Measurements from ENCODE around the gene PIBF1.

The PIBF1 gene

DNA sequence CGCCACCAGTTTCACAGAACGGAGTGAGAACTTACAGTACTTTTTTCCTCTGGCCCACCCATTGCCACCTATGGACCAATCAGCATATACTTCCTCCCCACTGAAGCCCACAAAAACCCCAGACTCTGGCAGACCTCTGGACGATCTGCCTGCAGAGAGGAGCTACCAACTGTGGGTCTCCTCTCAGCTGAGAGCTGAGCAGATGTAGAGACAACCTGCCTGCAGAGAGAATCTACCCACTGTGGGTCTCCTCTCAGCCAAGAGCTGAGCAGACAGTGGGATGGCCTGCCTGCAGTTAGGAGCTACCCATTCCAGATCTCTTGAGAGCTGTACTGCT is 69.7 kb downstream of the PIBF1 start:
- TF ChIP-seq, protein P1, sequence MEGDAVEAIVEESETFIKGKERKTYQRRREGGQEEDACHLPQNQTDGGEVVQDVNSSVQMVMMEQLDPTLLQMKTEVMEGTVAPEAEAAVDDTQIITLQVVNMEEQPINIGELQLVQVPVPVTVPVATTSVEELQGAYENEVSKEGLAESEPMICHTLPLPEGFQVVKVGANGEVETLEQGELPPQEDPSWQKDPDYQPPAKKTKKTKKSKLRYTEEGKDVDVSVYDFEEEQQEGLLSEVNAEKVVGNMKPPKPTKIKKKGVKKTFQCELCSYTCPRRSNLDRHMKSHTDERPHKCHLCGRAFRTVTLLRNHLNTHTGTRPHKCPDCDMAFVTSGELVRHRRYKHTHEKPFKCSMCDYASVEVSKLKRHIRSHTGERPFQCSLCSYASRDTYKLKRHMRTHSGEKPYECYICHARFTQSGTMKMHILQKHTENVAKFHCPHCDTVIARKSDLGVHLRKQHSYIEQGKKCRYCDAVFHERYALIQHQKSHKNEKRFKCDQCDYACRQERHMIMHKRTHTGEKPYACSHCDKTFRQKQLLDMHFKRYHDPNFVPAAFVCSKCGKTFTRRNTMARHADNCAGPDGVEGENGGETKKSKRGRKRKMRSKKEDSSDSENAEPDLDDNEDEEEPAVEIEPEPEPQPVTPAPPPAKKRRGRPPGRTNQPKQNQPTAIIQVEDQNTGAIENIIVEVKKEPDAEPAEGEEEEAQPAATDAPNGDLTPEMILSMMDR (IDR thresholded peaks at IDR 0.05): no peak
- no peak overlapping the region for H3K27ac ChIP-seq
- no peaks in the 10 kb centered on the region for H3K79me2 ChIP-seq
- H2AFZ ChIP-seq: no peak overlapping the region
- no peaks in the 10 kb centered on the region for H3K9me3 ChIP-seq (ENCODE audit: control insufficient read depth, low read length)
- no peaks in the 10 kb centered on the region for H3K4me1 ChIP-seq
- no peak overlapping the region for H3K9ac ChIP-seq
- no peaks in the 10 kb centered on the region for H3K27me3 ChIP-seq (ENCODE audit: control insufficient read depth, insufficient read depth, low read length)
- H3K36me3 ChIP-seq (ENCODE audit: control insufficient read depth, insufficient read depth, low read length): no peaks in the 10 kb centered on the region
- no peak overlapping the region for H3K4me2 ChIP-seq (ENCODE audit: low read length)
- no peak overlapping the region for H3K4me3 ChIP-seq (ENCODE audit: low read depth, low read length)

DNA sequence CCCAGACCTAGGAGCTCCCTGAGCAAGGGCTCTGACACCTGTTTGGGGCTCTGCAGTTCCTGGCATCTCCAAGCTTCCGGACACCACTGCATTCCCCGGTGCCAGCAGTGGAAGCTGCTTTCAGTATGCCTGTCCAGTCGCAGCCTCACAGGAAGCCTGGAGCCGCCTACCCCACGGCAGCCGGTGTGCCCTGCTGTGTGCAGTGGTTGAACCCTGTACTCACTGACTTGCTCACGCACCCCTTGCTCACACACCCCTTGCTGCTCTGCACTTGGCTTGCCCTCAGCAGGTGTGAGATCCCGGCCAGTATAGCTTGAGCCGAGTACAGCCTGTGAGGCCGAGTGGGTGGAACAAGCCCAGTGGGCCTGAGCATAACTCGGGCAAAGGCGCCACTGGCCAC is 70.3 kb downstream of the PIBF1 start:
- TF ChIP-seq, protein P1 (IDR thresholded peaks at IDR 0.05): no peak

DNA sequence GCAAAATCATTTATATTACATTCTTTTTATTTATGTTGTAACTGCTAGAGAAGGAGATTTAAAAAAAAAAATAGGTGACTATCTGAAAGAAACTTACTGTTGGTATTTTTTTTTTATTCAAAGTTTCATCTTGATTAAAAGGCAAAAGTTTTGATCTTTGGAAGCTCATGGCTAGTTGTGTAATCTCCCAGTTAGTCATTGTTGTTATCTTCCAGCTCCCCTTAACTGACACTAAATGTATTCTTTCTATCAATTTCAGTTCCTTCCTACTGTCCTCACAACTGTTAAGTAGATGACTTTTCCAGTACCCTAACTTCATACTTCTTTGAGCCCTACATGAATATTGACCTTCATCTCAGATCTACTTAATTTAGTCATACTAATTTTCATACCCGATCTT is 71.1 kb downstream of the PIBF1 start:
- Histone ChIP-seq H3K4me1 (no peaks in the 10 kb centered on the region), H2AFZ (no peak overlapping the region), H3K36me3 (ENCODE audit: control insufficient read depth, insufficient read depth, low read length) (no peaks in the 10 kb centered on the region), H3K4me2 (ENCODE audit: low read length) (no peak overlapping the region), H3K4me3 (ENCODE audit: low read depth, low read length) (no peak overlapping the region), H3K27me3 (ENCODE audit: control insufficient read depth, insufficient read depth, low read length) (no peaks in the 10 kb centered on the region), H3K79me2 (no peaks in the 10 kb centered on the region), H3K9me3 (ENCODE audit: control insufficient read depth, low read length) (no peaks in the 10 kb centered on the region), H3K9ac (no peak overlapping the region), H3K27ac (no peak overlapping the region)
- TF ChIP-seq, protein P1 (IDR thresholded peaks at IDR 0.05): no peak

More for the DNA sequence above, 70.3 kb downstream of the PIBF1 start:
- H3K4me3 ChIP-seq (ENCODE audit: low read depth, low read length): no peak overlapping the region
- H3K9me3 ChIP-seq (ENCODE audit: control insufficient read depth, low read length): no peaks in the 10 kb centered on the region
- no peaks in the 10 kb centered on the region for H3K79me2 ChIP-seq
- H3K9ac ChIP-seq: no peak overlapping the region
- H3K27ac ChIP-seq: no peak overlapping the region
- H3K4me1 ChIP-seq: no peaks in the 10 kb centered on the region
- H3K4me2 ChIP-seq (ENCODE audit: low read length): no peak overlapping the region
- no peak overlapping the region for H2AFZ ChIP-seq
- H3K36me3 ChIP-seq (ENCODE audit: control insufficient read depth, insufficient read depth, low read length): no peaks in the 10 kb centered on the region
- H3K27me3 ChIP-seq (ENCODE audit: control insufficient read depth, insufficient read depth, low read length): no peaks in the 10 kb centered on the region

DNA sequence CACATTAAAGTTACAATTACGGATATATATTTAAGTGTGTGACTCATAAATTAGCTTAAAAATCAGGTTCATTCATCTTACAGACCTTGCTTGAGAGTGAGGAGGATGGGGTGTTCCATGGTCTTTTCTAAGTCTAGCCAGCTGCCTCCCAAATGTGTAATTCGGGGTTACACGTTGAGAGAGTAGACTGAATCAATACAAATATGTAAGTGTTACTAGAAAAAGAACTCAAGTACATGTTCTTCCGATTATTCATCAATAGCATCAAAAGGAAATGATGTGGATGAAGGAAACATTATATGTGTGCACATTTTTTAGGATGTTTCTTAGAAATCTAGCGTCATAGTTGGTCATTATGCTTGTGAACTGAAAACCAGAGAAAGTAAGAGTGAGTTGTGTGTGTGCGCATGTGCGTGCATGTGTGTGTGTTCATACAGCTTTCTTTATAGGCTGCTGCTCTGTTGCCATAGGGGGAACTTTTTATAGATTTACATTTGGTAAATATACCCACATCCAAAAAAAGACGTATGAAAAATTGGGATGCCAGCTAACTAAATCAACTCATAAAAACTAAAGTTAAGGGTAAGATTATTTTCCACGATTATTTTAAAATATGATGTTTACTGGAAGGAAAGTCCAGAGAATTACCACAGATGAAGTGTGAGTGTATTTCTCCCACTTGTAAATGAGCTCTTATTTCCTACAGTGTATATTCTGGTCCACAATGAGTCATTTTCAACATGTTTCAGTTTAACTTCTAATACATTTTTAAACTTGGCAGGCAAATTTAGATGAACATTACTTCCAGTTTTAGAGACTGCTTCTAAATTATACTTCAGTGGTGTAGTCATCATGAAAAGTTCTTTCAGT is 82.4 kb downstream of the PIBF1 start:
- Histone ChIP-seq H3K9ac (no peak overlapping the region), H3K79me2 (no peaks in the 10 kb centered on the region), H3K27ac (no peak overlapping the region), H3K4me2 (ENCODE audit: low read length) (no peak overlapping the region), H3K4me3 (ENCODE audit: low read depth, low read length) (no peak overlapping the region), H2AFZ (no peak overlapping the region), H3K36me3 (ENCODE audit: control insufficient read depth, insufficient read depth, low read length) (no peaks in the 10 kb centered on the region), H3K27me3 (ENCODE audit: control insufficient read depth, insufficient read depth, low read length) (no peaks in the 10 kb centered on the region), H3K4me1 (no peaks in the 10 kb centered on the region), H3K9me3 (ENCODE audit: control insufficient read depth, low read length) (no peaks in the 10 kb centered on the region)
- TF ChIP-seq, protein P1 (IDR thresholded peaks at IDR 0.05): no peak

DNA sequence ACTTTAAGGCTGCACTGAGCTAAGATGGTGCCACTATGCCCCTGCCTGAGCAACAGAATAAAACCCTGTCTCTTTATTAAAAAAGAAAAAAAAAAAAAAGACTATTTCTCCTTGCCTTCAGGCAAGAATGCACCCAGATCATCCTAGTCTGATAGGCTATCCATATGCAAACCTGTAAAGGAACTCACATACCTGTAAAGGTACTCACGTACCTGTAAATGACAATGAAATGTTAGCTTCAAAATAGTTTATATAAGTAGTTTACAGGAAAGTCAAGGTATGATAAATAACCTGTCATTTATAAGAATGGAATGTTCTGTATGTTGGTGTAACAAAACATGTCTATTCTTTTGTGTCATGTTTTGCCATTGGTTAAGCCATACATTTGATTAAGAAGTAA is 86.3 kb downstream of the PIBF1 start:
- H3K9me3 ChIP-seq (ENCODE audit: control insufficient read depth, low read length): no peaks in the 10 kb centered on the region
- H3K9ac ChIP-seq: no peak overlapping the region
- H3K27me3 ChIP-seq (ENCODE audit: control insufficient read depth, insufficient read depth, low read length): no peaks in the 10 kb centered on the region
- H2AFZ ChIP-seq: no peak overlapping the region
- H3K36me3 ChIP-seq (ENCODE audit: control insufficient read depth, insufficient read depth, low read length): no peaks in the 10 kb centered on the region
- H3K4me3 ChIP-seq (ENCODE audit: low read depth, low read length): no peak overlapping the region
- H3K4me2 ChIP-seq (ENCODE audit: low read length): no peak overlapping the region
- TF ChIP-seq, protein P1 (IDR thresholded peaks at IDR 0.05): no peak
- no peak overlapping the region for H3K27ac ChIP-seq
- no peaks in the 10 kb centered on the region for H3K4me1 ChIP-seq
- no peaks in the 10 kb centered on the region for H3K79me2 ChIP-seq

All from parathyroid adenoma (tissue), 2 donors.